Astrocyte (in vitro differentiated cells and primary cell): ENCODE results near the gene MBTD1. TPM values are rescaled to one million over a fixed set of nuclear protein-coding genes. Genes with fewer than 3 reads are reported as not detected.

Experiments
- DNase-seq: peaks from one replicate; pipeline ENCODE4 v3.0.0-alpha.2; 2010; ENCODE audit warnings: low read depth
- FAIRE-seq: peaks from 2 replicates; lab custom pipeline; 2011; peaks lifted over from hg19 to GRCh38; lab: Jason Lieb, UNC
- H2AFZ ChIP-seq: 2 replicates; pipeline ENCODE4 v1.6.0; 2012; ENCODE audit warnings: low read depth, low read length, inconsistent platforms
- H3K27ac ChIP-seq: 2 replicates; pipeline ENCODE4 v1.5.1; 2011; ENCODE audit warnings: low read depth, low read length, inconsistent platforms
- H3K27me3 ChIP-seq: 2 replicates; pipeline ENCODE4 v1.6.0; 2011; ENCODE audit warnings: low read length, inconsistent platforms; ENCODE audit not compliant: insufficient read depth
- H3K36me3 ChIP-seq: 2 replicates; pipeline ENCODE4 v1.5.1; 2011; ENCODE audit warnings: low read length, inconsistent platforms; ENCODE audit not compliant: insufficient read depth
- H3K4me1 ChIP-seq: 2 replicates; pipeline ENCODE4 v1.5.1; 2011; ENCODE audit warnings: low read length, inconsistent platforms; ENCODE audit not compliant: insufficient read depth
- H3K4me2 ChIP-seq: 2 replicates; pipeline ENCODE4 v1.6.0; 2012; ENCODE audit warnings: low read length, inconsistent platforms
- H3K4me3 ChIP-seq: 2 replicates; pipeline ENCODE4 v1.5.1; 2011; ENCODE audit warnings: low read depth, mild to moderate bottlenecking, low read length, inconsistent platforms; ENCODE audit not compliant: insufficient read depth
- H3K79me2 ChIP-seq: 2 replicates; pipeline ENCODE4 v1.6.0; 2012; ENCODE audit warnings: mild to moderate bottlenecking, low read length, inconsistent platforms; ENCODE audit not compliant: insufficient read depth
- H3K9ac ChIP-seq: 2 replicates; pipeline ENCODE4 v1.6.0; 2012; ENCODE audit warnings: mild to moderate bottlenecking, low read length, inconsistent platforms
- H3K9me3 ChIP-seq: 2 replicates; pipeline ENCODE4 v1.5.1; 2012; ENCODE audit warnings: low read depth, mild to moderate bottlenecking, low read length, inconsistent platforms; ENCODE audit not compliant: insufficient read depth
- H4K20me1 ChIP-seq: 2 replicates; pipeline ENCODE4 v1.6.0; 2012; ENCODE audit warnings: low read length, inconsistent platforms; ENCODE audit not compliant: insufficient read depth
- H3K27ac Mint-ChIP-seq: one replicate; pipeline ENCODE4 v1.8.0; 2021; ENCODE audit warnings: mild to moderate bottlenecking, mixed read lengths; ENCODE audit not compliant: unreplicated experiment
- H3K27me3 Mint-ChIP-seq: one replicate; pipeline ENCODE4 v1.8.0; 2021; ENCODE audit warnings: low read depth, mixed read lengths; ENCODE audit not compliant: unreplicated experiment
- H3K36me3 Mint-ChIP-seq: one replicate; pipeline ENCODE4 v1.8.0; 2021; ENCODE audit warnings: low read depth, mixed read lengths; ENCODE audit not compliant: unreplicated experiment
- H3K4me1 Mint-ChIP-seq: one replicate; pipeline ENCODE4 v1.8.0; 2021; ENCODE audit warnings: low read depth, mixed read lengths; ENCODE audit not compliant: unreplicated experiment
- H3K4me3 Mint-ChIP-seq: one replicate; pipeline ENCODE4 v1.8.0; 2021; ENCODE audit warnings: mild to moderate bottlenecking, moderate library complexity, mixed read lengths; ENCODE audit not compliant: unreplicated experiment
- H3K9me3 Mint-ChIP-seq: one replicate; pipeline ENCODE4 v1.8.0; 2021; ENCODE audit warnings: mild to moderate bottlenecking, mixed read lengths; ENCODE audit not compliant: unreplicated experiment
- EZH2 ChIP-seq: IDR thresholded peaks from 2 replicates; pipeline ENCODE4 v1.6.1; 2012; ENCODE audit warnings: mild to moderate bottlenecking, low read length, inconsistent platforms; ENCODE audit not compliant: insufficient read depth
- total RNA-seq: library from RNA; stranded (reverse); gene quantifications from 2 replicates; pipeline ENCODE4 v1.2.1, GENCODE V29; 2021
- TF ChIP-seq, protein P1 (sequence below): IDR thresholded peaks from 2 replicates; pipeline ENCODE4 v1.5.1; 2011; ENCODE audit warnings: low read depth, mild to moderate bottlenecking, inconsistent platforms, low read length, moderate library complexity; ENCODE audit not compliant: insufficient read depth

The MBTD1 gene
- total RNA-seq, 1 donor from 2014 or later, result 11.1 TPM

DNA sequence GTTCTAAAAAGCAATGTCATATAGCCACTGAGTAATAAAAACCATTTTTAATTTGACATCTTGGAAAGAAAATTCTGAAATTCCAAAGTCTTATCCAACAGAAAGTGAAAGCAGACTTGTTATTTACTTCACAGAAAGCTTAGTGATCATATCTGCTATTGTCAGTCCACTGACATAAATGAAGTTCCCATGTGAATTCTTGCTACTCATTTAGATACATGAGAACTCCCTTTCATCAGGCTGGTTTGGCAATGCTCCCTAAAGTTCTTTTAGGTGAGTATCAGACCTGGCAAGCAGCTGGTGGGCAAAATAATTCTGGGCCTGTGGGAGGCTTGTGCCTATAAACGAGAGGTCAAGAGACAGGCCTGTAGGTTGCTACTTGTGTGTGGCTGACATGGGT, 70.2 kb downstream of the MBTD1 start:
- H3K4me3 ChIP-seq, result no peak overlapping the region
- H3K36me3 ChIP-seq, result peaks cover 27% of the 10 kb centered on the region

GRCh38 chr17:51189162-51189561, 70.7 kb downstream of the MBTD1 start:
- Mint-ChIP-seq H3K9me3 (no peaks in the 10 kb centered on the region), H3K27me3 (no peaks in the 10 kb centered on the region), H3K4me1 (peaks cover 2% of the 10 kb centered on the region), H3K27ac (no peak overlapping the region), H3K36me3 (peaks cover 15% of the 10 kb centered on the region), H3K4me3 (no peak overlapping the region)
- no peak overlapping the region for H2AFZ ChIP-seq
- DNase-seq (no peak), FAIRE-seq (no peak)
- H3K79me2 ChIP-seq, result no peaks in the 10 kb centered on the region
- H3K4me1 ChIP-seq, result no peaks in the 10 kb centered on the region
- peaks cover 27% of the 10 kb centered on the region for H3K36me3 ChIP-seq
- no peak overlapping the region for H3K4me3 ChIP-seq
- no peaks in the 10 kb centered on the region for H4K20me1 ChIP-seq
- H3K4me2 ChIP-seq, result no peak overlapping the region
- TF ChIP-seq EZH2, result no peak
- TF ChIP-seq, protein P1, sequence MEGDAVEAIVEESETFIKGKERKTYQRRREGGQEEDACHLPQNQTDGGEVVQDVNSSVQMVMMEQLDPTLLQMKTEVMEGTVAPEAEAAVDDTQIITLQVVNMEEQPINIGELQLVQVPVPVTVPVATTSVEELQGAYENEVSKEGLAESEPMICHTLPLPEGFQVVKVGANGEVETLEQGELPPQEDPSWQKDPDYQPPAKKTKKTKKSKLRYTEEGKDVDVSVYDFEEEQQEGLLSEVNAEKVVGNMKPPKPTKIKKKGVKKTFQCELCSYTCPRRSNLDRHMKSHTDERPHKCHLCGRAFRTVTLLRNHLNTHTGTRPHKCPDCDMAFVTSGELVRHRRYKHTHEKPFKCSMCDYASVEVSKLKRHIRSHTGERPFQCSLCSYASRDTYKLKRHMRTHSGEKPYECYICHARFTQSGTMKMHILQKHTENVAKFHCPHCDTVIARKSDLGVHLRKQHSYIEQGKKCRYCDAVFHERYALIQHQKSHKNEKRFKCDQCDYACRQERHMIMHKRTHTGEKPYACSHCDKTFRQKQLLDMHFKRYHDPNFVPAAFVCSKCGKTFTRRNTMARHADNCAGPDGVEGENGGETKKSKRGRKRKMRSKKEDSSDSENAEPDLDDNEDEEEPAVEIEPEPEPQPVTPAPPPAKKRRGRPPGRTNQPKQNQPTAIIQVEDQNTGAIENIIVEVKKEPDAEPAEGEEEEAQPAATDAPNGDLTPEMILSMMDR, result no peak
- H3K27ac ChIP-seq, result no peak overlapping the region
- H3K9ac ChIP-seq, result no peak overlapping the region
- H3K9me3 ChIP-seq, result no peaks in the 10 kb centered on the region
- H3K27me3 ChIP-seq, result no peaks in the 10 kb centered on the region

More for the DNA sequence above, 70.2 kb downstream of the MBTD1 start:
- H3K36me3 Mint-ChIP-seq, result peaks cover 11% of the 10 kb centered on the region
- no peaks in the 10 kb centered on the region for H3K9me3 Mint-ChIP-seq
- Histone ChIP-seq H3K9me3 (no peaks in the 10 kb centered on the region), H3K4me2 (no peak overlapping the region), H3K79me2 (no peaks in the 10 kb centered on the region), H4K20me1 (no peaks in the 10 kb centered on the region), H3K27me3 (no peaks in the 10 kb centered on the region), H3K27ac (no peak overlapping the region), H3K9ac (no peak overlapping the region), H2AFZ (no peak overlapping the region), H3K4me1 (no peaks in the 10 kb centered on the region)
- H3K27me3 Mint-ChIP-seq, result no peaks in the 10 kb centered on the region
- no peak overlapping the region for H3K4me3 Mint-ChIP-seq
- TF ChIP-seq, protein P1, result no peak
- TF ChIP-seq EZH2, result no peak
- H3K27ac Mint-ChIP-seq, result no peak overlapping the region
- peaks cover 2% of the 10 kb centered on the region for H3K4me1 Mint-ChIP-seq
- DNase-seq (no peak), FAIRE-seq (no peak)

DNA sequence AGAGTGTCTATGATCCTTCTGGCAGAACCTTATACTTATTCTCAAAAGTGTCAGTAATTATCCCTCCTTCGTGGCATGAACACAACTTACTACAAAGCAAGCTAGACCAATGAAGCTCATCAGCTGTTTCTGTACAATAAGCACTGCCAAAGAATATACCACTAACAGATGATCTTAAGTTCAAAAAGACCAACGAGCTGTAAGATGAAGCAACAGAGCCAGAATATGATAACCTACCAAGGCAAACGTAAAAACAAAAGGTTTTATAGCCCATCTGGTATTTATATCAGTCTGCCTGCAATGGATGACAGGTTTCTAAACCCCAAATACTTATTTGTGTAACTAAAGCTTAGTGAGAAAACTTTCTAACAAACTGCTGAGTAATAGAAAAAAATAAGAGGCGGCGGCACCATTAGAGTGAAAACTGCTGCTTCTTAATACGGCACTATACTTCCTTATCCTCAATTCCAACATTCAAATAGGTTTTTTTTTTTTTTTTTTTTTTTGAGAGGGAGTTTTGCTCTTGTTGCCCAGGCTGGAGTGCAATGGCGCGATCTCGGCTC, 71.5 kb downstream of the MBTD1 start:
- H3K4me1 ChIP-seq, result no peaks in the 10 kb centered on the region
- H4K20me1 ChIP-seq, result no peaks in the 10 kb centered on the region
- TF ChIP-seq, protein P1, result no peak
- TF ChIP-seq EZH2, result no peak
- no peak overlapping the region for H3K27ac ChIP-seq
- Mint-ChIP-seq H3K4me3 (no peak overlapping the region), H3K27ac (no peak overlapping the region), H3K27me3 (no peaks in the 10 kb centered on the region), H3K4me1 (peaks cover 2% of the 10 kb centered on the region), H3K9me3 (no peaks in the 10 kb centered on the region), H3K36me3 (peaks cover 13% of the 10 kb centered on the region)
- H3K4me2 ChIP-seq, result no peak overlapping the region
- no peak for FAIRE-seq
- no peak overlapping the region for H3K4me3 ChIP-seq
- H3K36me3 ChIP-seq, result peaks cover 27% of the 10 kb centered on the region
- no peaks in the 10 kb centered on the region for H3K27me3 ChIP-seq
- no peaks in the 10 kb centered on the region for H3K79me2 ChIP-seq
- H2AFZ ChIP-seq, result no peak overlapping the region
- no peak for DNase-seq
- H3K9me3 ChIP-seq, result no peaks in the 10 kb centered on the region
- no peak overlapping the region for H3K9ac ChIP-seq
